HG02759 (cell line): Measurements from ENCODE around the gene PMS1.
"Not testable (repeated sequence)": the region's sequence is repeated elsewhere in the genome, so short reads cannot be mapped to it uniquely, and the experiment has no call there.

Experiments used
- ATAC-seq: cut with Tn5 transposase; IDR thresholded peaks from one replicate; pipeline ENCODE4 v1.9.1; 2021; ENCODE audit warnings: mild to moderate bottlenecking, moderate library complexity; ENCODE audit not compliant: unreplicated experiment

The PMS1 gene

GRCh38 chr2:189803431-189803830 lies 19.2 kb downstream of the PMS1 start:
- ATAC-seq: no peak

DNA sequence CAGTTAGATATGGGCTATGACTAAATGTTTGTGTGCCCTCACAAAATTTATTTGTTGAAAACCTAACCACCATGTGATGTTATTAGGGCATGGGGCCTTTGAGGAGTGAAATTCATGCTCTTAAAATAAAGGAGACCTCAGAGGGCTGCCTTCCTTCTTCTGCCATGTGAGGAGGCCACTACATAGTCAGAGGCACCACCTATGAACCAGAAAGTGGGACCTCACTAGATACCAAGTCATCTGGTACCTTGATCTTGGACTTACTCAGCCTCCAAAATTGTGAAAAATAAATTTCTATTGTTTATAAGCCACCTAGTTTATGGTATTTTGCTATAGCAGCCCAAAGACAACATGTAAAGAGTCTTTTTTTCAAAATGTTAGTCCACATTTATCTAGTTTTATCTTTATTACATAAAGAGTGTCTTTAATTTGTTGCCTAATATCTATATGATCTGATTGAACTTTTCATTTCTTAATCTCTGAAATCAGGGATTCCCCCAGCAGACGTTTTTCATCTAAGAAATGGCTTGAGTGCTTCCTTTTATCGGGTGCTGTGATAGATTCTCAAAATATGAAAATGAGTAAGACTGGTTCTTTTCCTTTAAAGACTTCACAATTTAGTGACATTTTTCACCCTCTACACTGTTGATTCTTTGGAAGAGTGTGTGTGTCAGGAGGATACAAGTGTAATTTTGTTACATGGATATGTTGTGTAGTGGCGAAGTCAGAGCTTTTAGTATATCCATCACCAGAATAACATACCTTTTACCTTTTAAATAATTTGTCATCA lies 34.2 kb downstream of the PMS1 start:
- ATAC-seq: no peak

- no peak for ATAC-seq
These were observed 35.1 kb downstream of the PMS1 start for GRCh38 chr2:189819297-189819704.

GRCh38 chr2:189821953-189822748 lies 37.9 kb downstream of the PMS1 start:
- no peak for ATAC-seq

DNA sequence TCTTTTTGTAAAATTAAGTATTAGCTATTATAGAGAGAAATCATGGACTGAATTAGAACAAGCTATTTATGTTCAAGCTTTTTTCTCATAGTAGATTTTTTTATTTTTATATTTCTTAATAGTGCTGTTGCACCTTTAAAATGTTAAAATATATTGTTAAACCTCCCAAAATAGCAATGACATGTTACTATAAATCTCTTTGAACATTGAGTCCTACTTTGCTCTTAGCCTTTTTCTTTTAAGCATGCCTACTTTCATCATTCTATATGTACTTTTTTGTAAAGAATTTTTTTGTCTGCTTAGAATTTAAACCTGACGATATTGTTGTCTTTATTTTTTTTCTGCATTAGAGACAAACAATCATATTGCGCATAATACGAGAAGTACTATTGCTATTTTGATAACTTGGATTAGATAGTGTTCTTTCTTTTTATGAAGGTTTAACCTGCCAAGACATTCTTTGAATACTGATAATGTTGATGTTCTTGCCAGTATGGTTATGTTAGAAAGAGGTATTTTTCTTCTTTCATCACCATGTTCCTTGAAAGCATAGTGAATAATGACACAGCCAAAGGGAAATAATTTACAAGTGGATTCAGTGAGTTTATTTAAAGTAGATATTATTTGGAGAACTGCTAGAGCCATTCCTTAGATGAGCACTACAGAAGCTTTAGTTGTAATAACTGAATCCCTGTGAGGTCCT lies 40.6 kb downstream of the PMS1 start:
- ATAC-seq: no peak

DNA sequence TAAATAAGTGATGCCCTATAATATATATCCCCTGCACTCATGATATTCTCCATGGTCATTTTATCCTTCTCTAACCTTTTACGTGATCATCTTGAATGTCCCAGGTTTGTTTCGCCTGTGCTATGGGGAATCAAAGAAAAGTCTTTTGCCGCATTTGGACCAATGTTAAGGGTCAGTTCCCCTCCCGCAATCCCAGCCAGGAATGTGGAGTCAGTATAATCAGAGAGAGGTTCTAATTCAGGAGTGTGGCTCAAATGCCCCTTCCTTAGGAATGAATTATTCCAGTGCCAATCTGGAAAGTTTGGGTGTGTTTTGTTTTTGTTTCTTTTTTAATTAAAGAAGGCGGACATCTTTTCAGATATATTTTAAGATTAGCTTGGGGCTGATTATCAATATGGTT lies 41.8 kb downstream of the PMS1 start:
- ATAC-seq: no peak

DNA sequence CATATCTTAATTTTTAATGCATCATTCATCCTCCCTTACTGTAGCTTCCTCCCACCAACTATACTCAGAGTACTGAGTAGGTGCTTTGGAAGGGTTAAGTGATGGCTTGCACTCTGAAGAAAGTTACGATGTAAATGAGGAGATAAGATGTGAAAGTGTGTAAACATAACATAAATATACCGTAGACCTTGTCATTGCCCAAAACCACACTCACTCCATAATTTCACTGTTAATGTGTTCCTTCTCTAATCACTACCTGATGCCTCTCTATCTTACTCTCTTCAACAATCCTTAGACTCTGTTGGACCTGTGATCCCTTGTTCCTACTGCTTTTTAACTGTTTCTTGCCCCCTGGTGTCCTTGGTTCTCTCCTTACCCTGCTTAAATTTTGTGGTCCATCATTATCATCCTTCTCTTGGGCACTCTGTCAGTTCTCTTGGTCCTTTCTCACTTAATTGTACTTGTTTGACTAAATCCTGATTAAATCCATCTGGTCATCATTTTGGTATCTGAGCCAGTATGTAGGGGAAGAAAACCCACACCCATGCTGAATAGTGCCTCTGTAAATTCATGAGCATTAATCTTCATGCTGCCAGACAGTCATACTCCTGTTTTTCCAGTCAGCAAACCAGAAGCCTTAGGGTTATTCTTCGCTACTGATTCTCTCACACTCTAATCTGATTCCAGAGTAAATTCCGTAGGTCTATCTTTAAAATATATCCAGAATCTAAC lies 45.0 kb downstream of the PMS1 start:
- no peak for ATAC-seq

GRCh38 chr2:189830510-189830909 lies 46.3 kb downstream of the PMS1 start:
- ATAC-seq: no peak

- ATAC-seq: no peak
These were observed 49.8 kb downstream of the PMS1 start for GRCh38 chr2:189834059-189834458.

GRCh38 chr2:189834642-189835041 lies 50.4 kb downstream of the PMS1 start:
- not testable (repeated sequence) for ATAC-seq

- ATAC-seq: no peak
These were observed 51.8 kb downstream of the PMS1 start for GRCh38 chr2:189835855-189836558.

- no peak for ATAC-seq
These were observed 52.4 kb downstream of the PMS1 start for GRCh38 chr2:189836644-189837043.

DNA sequence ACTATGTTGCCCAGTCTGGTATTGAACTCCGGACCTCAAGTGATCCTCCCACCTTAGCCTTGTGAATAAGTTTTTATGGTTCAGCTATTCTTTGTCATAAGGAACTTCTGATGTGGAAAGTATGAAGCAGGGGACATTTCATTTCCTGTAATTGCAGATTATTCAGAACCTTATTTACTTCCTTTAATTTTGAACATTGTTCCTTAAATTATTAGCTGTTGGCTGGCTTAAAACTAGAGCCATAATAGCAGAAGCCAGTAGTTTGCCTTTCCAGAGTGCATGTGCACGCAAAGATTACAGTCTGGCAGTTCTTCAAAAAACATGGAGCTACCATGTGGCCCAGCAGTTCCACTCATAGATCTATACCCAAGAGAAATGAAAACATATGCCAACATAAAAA lies 53.1 kb downstream of the PMS1 start:
- no peak for ATAC-seq

DNA sequence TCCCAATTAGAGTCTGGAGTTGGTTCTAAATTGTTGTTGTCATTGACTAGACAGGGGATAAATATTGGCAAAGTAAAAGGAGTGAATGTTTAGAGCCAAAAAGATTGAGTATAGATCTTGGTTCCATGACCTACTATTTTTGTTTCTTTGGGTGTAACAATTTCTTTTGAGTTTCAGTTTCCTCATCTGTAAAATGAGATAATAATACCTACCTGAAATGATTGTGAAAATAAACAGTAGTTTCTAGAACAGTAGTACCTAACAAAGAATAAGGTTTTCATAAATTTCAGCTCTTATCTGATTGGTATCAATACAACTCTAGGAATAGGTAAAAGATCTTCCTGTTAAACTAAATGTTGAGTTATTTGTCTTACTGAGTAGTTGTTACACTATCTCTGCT lies 56.8 kb downstream of the PMS1 start:
- ATAC-seq: no peak

GRCh38 chr2:189848276-189848675 lies 64.0 kb downstream of the PMS1 start:
- no peak for ATAC-seq

DNA sequence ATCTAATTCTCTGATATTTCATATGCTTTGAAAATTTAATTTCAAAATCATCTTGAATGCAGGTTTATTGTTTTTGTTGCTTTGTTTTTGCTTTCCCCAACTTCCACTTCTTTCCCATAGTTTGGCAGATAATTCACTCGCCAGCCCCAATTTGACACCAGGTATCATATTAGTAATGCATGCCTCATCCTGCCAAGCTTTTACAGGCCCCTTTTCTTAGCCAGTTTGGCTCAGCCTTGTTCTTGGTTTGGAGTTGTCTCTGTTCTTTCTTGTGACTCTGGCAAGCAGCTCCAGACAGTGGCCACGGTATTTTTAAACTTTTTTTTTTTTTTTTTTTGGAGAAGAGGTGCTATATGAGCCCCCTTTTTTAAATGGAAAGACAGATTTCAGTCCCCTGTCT lies 65.3 kb downstream of the PMS1 start:
- ATAC-seq: no peak

GRCh38 chr2:189851174-189851826 lies 67.0 kb downstream of the PMS1 start:
- no peak for ATAC-seq

- ATAC-seq: no peak
These were observed 69.9 kb downstream of the PMS1 start for GRCh38 chr2:189854187-189854586.

GRCh38 chr2:189854940-189855339 lies 70.7 kb downstream of the PMS1 start:
- no peak for ATAC-seq

DNA sequence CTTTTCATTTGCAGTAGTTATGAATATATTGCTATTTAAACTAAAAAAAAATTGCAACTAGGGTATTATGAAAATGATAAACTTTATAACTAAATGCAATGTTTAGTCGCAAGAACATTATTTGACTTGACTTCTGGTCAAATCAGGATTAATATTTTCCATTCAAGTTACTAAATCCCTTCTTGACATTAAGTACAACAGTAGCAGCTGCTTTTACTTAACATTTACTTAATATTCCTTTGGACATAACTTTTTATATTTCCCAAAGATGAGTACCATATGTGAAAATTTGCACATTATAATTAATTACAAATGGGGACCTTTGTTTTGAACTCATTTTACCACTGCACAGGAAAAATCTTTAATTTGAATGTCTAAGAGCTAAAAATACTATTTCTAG lies 74.0 kb downstream of the PMS1 start:
- ATAC-seq: no peak
